Endothelial cell of umbilical vein (primary cell): ENCODE measurements around the gene RAB36.

Experiments used
- MYC ChIP-seq: IDR thresholded peaks from one replicate; pipeline ENCODE4 v1.6.1; 2011; ENCODE audit warnings: mild to moderate bottlenecking, low read depth, low read length
- TF ChIP-seq, protein P1 (sequence below), 2 donors: IDR thresholded peaks; 1 replicate in 1 of 2; 2 replicates in 1 of 2; pipeline ENCODE4 v1.5.1; 2011; ENCODE audit warnings: low read length in 2 of 2, mild to moderate bottlenecking in 2 of 2, moderate library complexity in 2 of 2, control low read depth in 1 of 2, inconsistent platforms in 1 of 2, low read depth in 1 of 2; ENCODE audit not compliant: insufficient read depth in 1 of 2; ENCODE audit errors: extremely low read depth in 1 of 2

- TF ChIP-seq, protein P1, sequence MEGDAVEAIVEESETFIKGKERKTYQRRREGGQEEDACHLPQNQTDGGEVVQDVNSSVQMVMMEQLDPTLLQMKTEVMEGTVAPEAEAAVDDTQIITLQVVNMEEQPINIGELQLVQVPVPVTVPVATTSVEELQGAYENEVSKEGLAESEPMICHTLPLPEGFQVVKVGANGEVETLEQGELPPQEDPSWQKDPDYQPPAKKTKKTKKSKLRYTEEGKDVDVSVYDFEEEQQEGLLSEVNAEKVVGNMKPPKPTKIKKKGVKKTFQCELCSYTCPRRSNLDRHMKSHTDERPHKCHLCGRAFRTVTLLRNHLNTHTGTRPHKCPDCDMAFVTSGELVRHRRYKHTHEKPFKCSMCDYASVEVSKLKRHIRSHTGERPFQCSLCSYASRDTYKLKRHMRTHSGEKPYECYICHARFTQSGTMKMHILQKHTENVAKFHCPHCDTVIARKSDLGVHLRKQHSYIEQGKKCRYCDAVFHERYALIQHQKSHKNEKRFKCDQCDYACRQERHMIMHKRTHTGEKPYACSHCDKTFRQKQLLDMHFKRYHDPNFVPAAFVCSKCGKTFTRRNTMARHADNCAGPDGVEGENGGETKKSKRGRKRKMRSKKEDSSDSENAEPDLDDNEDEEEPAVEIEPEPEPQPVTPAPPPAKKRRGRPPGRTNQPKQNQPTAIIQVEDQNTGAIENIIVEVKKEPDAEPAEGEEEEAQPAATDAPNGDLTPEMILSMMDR (IDR thresholded peaks at IDR 0.05; ENCODE audit: extremely low read depth in 1 of 2, insufficient read depth in 1 of 2, low read depth in 1 of 2, low read length in 2 of 2), result no peak
- no peak for TF ChIP-seq MYC
Observed at GRCh38 chr22:23213022-23213555, 67.8 kb downstream of the RAB36 start.
